SJSA1 (cell line): ENCODE data around the gene OR2K2. TPM values are rescaled to one million over a fixed set of nuclear protein-coding genes. Genes with fewer than 3 reads are reported as not detected.
"Not testable (repeated sequence)": the region's sequence is repeated elsewhere in the genome, so short reads cannot be mapped to it uniquely, and the experiment has no call there.

Experiments used
- DNase-seq, 2 experiments: peaks; one replicate each; pipeline ENCODE4 v3.0.0-alpha.2; 2015 to 2020; ENCODE audit warnings: low spot score in 2 of 2, low read depth in 1 of 2
- H3K27ac ChIP-seq: fragments of 250-450 bp; sonication (Bioruptor Pico); 2 replicates; pipeline ENCODE4 v1.5.1; 2020; ENCODE audit warnings: mild to moderate bottlenecking, moderate library complexity
- H3K27me3 ChIP-seq: fragments of 250-450 bp; sonication (Bioruptor Pico); replicated peaks from 2 replicates; pipeline ENCODE4 v1.5.1; 2020; ENCODE audit warnings: mild to moderate bottlenecking, moderate library complexity
- H3K36me3 ChIP-seq: fragments of 250-450 bp; sonication (Bioruptor Pico); 2 replicates; pipeline ENCODE4 v1.5.1; 2020; ENCODE audit warnings: mild to moderate bottlenecking
- H3K4me1 ChIP-seq: fragments of 250-450 bp; sonication (Bioruptor Pico); replicated peaks from 2 replicates; pipeline ENCODE4 v1.6.1; 2021; ENCODE audit warnings: mild to moderate bottlenecking
- H3K4me3 ChIP-seq: fragments of 250-450 bp; sonication (Bioruptor Pico); 2 replicates; pipeline ENCODE4 v1.5.1; 2020; ENCODE audit warnings: mild to moderate bottlenecking
- H3K9me3 ChIP-seq: fragments of 250-450 bp; sonication (Bioruptor Pico); replicated peaks from 2 replicates; pipeline ENCODE4 v1.5.1; 2020; ENCODE audit warnings: mild to moderate bottlenecking
- total RNA-seq: library from RNA; depleted of rRNA; stranded (reverse); fragments of >200 nt; shearing (Covaris generic); gene quantifications from 2 replicates; pipeline ENCODE4 v1.2.3, GENCODE V29; 2014; rRNA removed

OR2K2 gene
- not detected in 2 replicates for total RNA-seq

GRCh38 chr9:111330124-111330523 is at the start of gene OR2K2:
OR2K2 (minus strand) TSS chr9:111330224; CDS start chr9:111328433, 1,791 bp downstream.
- Histone ChIP-seq H3K27ac (no peak within 1 kb of the TSS), H3K4me1 (no peaks in the 10 kb centered on the region), H3K4me3 (no peak within 1 kb of the TSS), H3K27me3 (0 out of 2 replicates have a peak, but pooled peaks cover 4% of the 10 kb centered on the region), H3K9me3 (no peaks in the 10 kb centered on the region), H3K36me3 (no peaks in the 10 kb centered on the region)
- no peak for DNase-seq

GRCh38 chr9:111375817-111376564 is 46.0 kb upstream of the OR2K2 start:
- Histone ChIP-seq H3K27ac (no peak overlapping the region), H3K27me3 (no peaks in the 10 kb centered on the region), H3K4me1 (no peaks in the 10 kb centered on the region), H3K9me3 (no peaks in the 10 kb centered on the region), H3K4me3 (no peak overlapping the region), H3K36me3 (peaks cover 66% of the 10 kb centered on the region)
- DNase-seq: no peak

- DNase-seq: no peak
- H3K9me3 ChIP-seq: no peaks in the 10 kb centered on the region
- H3K27me3 ChIP-seq: no peaks in the 10 kb centered on the region
- H3K4me1 ChIP-seq: no peaks in the 10 kb centered on the region
- H3K36me3 ChIP-seq: peaks cover 69% of the 10 kb centered on the region
- no peak overlapping the region for H3K27ac ChIP-seq
- H3K4me3 ChIP-seq: no peak overlapping the region
These were observed 45.0 kb upstream of the OR2K2 start for GRCh38 chr9:111375062-111375461.

GRCh38 chr9:111372297-111372696 is 42.3 kb upstream of the OR2K2 start:
- peaks cover 72% of the 10 kb centered on the region for H3K36me3 ChIP-seq
- no peaks in the 10 kb centered on the region for H3K27me3 ChIP-seq
- no peaks in the 10 kb centered on the region for H3K9me3 ChIP-seq
- no peaks in the 10 kb centered on the region for H3K4me1 ChIP-seq
- H3K4me3 ChIP-seq: no peak overlapping the region
- DNase-seq: no peak
- no peak overlapping the region for H3K27ac ChIP-seq

GRCh38 chr9:111366978-111367377 is 37.0 kb upstream of the OR2K2 start:
- Histone ChIP-seq H3K27me3 (no peaks in the 10 kb centered on the region), H3K9me3 (no peaks in the 10 kb centered on the region), H3K4me3 (no peak overlapping the region), H3K4me1 (no peaks in the 10 kb centered on the region), H3K27ac (no peak overlapping the region), H3K36me3 (peaks cover 65% of the 10 kb centered on the region)
- DNase-seq: no peak

- Histone ChIP-seq H3K36me3 (peaks cover 25% of the 10 kb centered on the region), H3K4me1 (no peaks in the 10 kb centered on the region), H3K9me3 (no peaks in the 10 kb centered on the region), H3K27me3 (no peaks in the 10 kb centered on the region), H3K27ac (no peak overlapping the region), H3K4me3 (no peak overlapping the region)
- no peak for DNase-seq
These were observed 32.5 kb upstream of the OR2K2 start for GRCh38 chr9:111362526-111362925.

GRCh38 chr9:111360881-111361280 is 30.9 kb upstream of the OR2K2 start:
- Histone ChIP-seq H3K4me3 (no peak overlapping the region), H3K27ac (no peak overlapping the region), H3K9me3 (no peaks in the 10 kb centered on the region), H3K4me1 (peaks cover 4% of the 10 kb centered on the region; the same call in 1 of the 2 replicates), H3K27me3 (no peaks in the 10 kb centered on the region), H3K36me3 (peaks cover 14% of the 10 kb centered on the region)
- DNase-seq: no peak

- Histone ChIP-seq H3K9me3 (no peaks in the 10 kb centered on the region), H3K4me1 (peaks cover 4% of the 10 kb centered on the region; the same call in 1 of the 2 replicates), H3K36me3 (no peaks in the 10 kb centered on the region), H3K27ac (peak overlapping the region; percentile 59), H3K4me3 (peak overlapping the region; percentile 27), H3K27me3 (no peaks in the 10 kb centered on the region)
- DNase-seq: peak; percentile 47 to 82
These were observed 26.6 kb upstream of the OR2K2 start for GRCh38 chr9:111356481-111357244.

- no peaks in the 10 kb centered on the region for H3K9me3 ChIP-seq
- H3K4me3 ChIP-seq: no peak overlapping the region
- no peaks in the 10 kb centered on the region for H3K27me3 ChIP-seq
- H3K27ac ChIP-seq: no peak overlapping the region
- H3K36me3 ChIP-seq: no peaks in the 10 kb centered on the region
- no peak for DNase-seq
- peaks cover 4% of the 10 kb centered on the region; the same call in 1 of the 2 replicates for H3K4me1 ChIP-seq
These were observed 22.5 kb upstream of the OR2K2 start for GRCh38 chr9:111352545-111352944.

- Histone ChIP-seq H3K27ac (no peak overlapping the region), H3K36me3 (no peaks in the 10 kb centered on the region), H3K4me1 (no peaks in the 10 kb centered on the region), H3K4me3 (no peak overlapping the region), H3K9me3 (no peaks in the 10 kb centered on the region), H3K27me3 (no peaks in the 10 kb centered on the region)
- no peak for DNase-seq
These were observed 20.5 kb upstream of the OR2K2 start for GRCh38 chr9:111350556-111350955.

GRCh38 chr9:111349766-111350165 is 19.7 kb upstream of the OR2K2 start:
- DNase-seq: no peak
- Histone ChIP-seq H3K27ac (no peak overlapping the region), H3K4me3 (no peak overlapping the region), H3K9me3 (no peaks in the 10 kb centered on the region), H3K27me3 (no peaks in the 10 kb centered on the region), H3K4me1 (no peaks in the 10 kb centered on the region), H3K36me3 (no peaks in the 10 kb centered on the region)

GRCh38 chr9:111348821-111349271 is 18.8 kb upstream of the OR2K2 start:
- Histone ChIP-seq H3K9me3 (no peaks in the 10 kb centered on the region), H3K4me3 (no peak overlapping the region), H3K4me1 (no peaks in the 10 kb centered on the region), H3K36me3 (no peaks in the 10 kb centered on the region), H3K27ac (no peak overlapping the region), H3K27me3 (no peaks in the 10 kb centered on the region)
- no peak for DNase-seq

- not testable (repeated sequence) for H3K4me1 ChIP-seq, H3K36me3 ChIP-seq, DNase-seq, H3K4me3 ChIP-seq, H3K27ac ChIP-seq, H3K27me3 ChIP-seq, H3K9me3 ChIP-seq
These were observed 4.4 kb upstream of the OR2K2 start for GRCh38 chr9:111334318-111334863.

GRCh38 chr9:111320631-111321030 is 9.4 kb downstream of the OR2K2 start:
- no peak for DNase-seq
- Histone ChIP-seq H3K27me3 (no peaks in the 10 kb centered on the region), H3K36me3 (no peaks in the 10 kb centered on the region), H3K4me1 (no peaks in the 10 kb centered on the region), H3K9me3 (no peaks in the 10 kb centered on the region), H3K4me3 (no peak overlapping the region), H3K27ac (no peak overlapping the region)
